Lung (tissue), 12 donors: ENCODE results near the gene SAFB. TPM values are rescaled to one million over a fixed set of nuclear protein-coding genes. Genes with fewer than 3 reads are reported as not detected.

Experiments
- ATAC-seq: fragments of 200-7000 bp; cut with Tn5 transposase; one replicate; pipeline ENCODE4 v1.9.1; 2020; ENCODE audit warnings: moderate number of reproducible peaks; ENCODE audit not compliant: insufficient read depth, low FRiP score
- DNase-seq, 3 donors: peaks; one replicate each; pipeline ENCODE4 v3.0.0-alpha.2; 2013 to 2017
- H3K27ac ChIP-seq, 2 donors: one replicate each; pipeline ENCODE4 v1.5.1; 2013; ENCODE audit warnings: mild to moderate bottlenecking in 2 of 2, moderate library complexity in 2 of 2, control low read depth in 1 of 2, inconsistent platforms in 1 of 2, low read depth in 1 of 2, low read length in 1 of 2
- H3K27me3 ChIP-seq, 3 donors: one replicate each; pipeline ENCODE4 v1.5.1; 2013; ENCODE audit warnings: low read length in 2 of 3; ENCODE audit not compliant: control insufficient read depth in 3 of 3, insufficient read depth in 3 of 3
- H3K36me3 ChIP-seq, 4 donors: one replicate each; pipeline ENCODE4 v1.5.1; 2013; ENCODE audit warnings: low read length in 4 of 4, mild to moderate bottlenecking in 1 of 4, moderate library complexity in 1 of 4; ENCODE audit not compliant: control insufficient read depth in 4 of 4, insufficient read depth in 4 of 4
- H3K4me1 ChIP-seq, 5 donors: one replicate each; pipeline ENCODE4 v1.5.1; 2013; ENCODE audit warnings: low read length in 5 of 5, mild to moderate bottlenecking in 2 of 5, moderate library complexity in 1 of 5; ENCODE audit not compliant: control insufficient read depth in 5 of 5, insufficient read depth in 5 of 5
- H3K4me3 ChIP-seq: one replicate; pipeline ENCODE4 v1.5.1; 2013; ENCODE audit warnings: mild to moderate bottlenecking, control low read depth, moderate library complexity
- H3K9ac ChIP-seq, 2 donors: one replicate each; pipeline ENCODE4 v1.5.1; 2013; ENCODE audit warnings: low read length in 2 of 2, control low read depth in 1 of 2; ENCODE audit not compliant: insufficient read depth in 1 of 2
- H3K9me3 ChIP-seq, 4 donors: one replicate each; pipeline ENCODE4 v1.5.1; 2013; ENCODE audit warnings: low read length in 3 of 4, mild to moderate bottlenecking in 1 of 4, moderate library complexity in 1 of 4; ENCODE audit not compliant: control insufficient read depth in 4 of 4, insufficient read depth in 3 of 4
- WGBS, 2 donors: extraction: QIAGEN DNeasy Blood & Tissue Kit; methylation state at CpG; one replicate each; pipeline ENCODE4 v1.1.7; 2013; 5-methylcytosine and 5-hydroxymethylcytosine counted together
- polyA plus RNA-seq, 2 donors: library from polyadenylated mRNA; stranded (reverse); fragments of 200-250 nt; gene quantifications; one replicate each; pipeline ENCODE4 v1.2.1, GENCODE V29; 2013
- total RNA-seq, 2 donors: library from RNA; depleted of rRNA in 1 of 2; stranded (reverse); fragments of >200 nt in 1 of 2; gene quantifications; one replicate each; pipeline ENCODE4 v1.2.1, GENCODE V29; 2014 to 2021
- TF ChIP-seq, protein P1 (sequence below): IDR thresholded peaks from 2 replicates; pipeline ENCODE4 v1.5.1; 2012; ENCODE audit warnings: mild to moderate bottlenecking; ENCODE audit errors: control extremely low read depth, extremely low read depth
- donor health status: control.
- donor health status: control.
- donor health status: Bipolar disorder and iron deficiency.
- donor health status: healthy.
- donor health status: DM: yes; HTN: yes; CAD: no.

The SAFB gene
- total and polyA plus RNA-seq, 4 donors = 59.5 to 130 (median 77.7) TPM

DNA sequence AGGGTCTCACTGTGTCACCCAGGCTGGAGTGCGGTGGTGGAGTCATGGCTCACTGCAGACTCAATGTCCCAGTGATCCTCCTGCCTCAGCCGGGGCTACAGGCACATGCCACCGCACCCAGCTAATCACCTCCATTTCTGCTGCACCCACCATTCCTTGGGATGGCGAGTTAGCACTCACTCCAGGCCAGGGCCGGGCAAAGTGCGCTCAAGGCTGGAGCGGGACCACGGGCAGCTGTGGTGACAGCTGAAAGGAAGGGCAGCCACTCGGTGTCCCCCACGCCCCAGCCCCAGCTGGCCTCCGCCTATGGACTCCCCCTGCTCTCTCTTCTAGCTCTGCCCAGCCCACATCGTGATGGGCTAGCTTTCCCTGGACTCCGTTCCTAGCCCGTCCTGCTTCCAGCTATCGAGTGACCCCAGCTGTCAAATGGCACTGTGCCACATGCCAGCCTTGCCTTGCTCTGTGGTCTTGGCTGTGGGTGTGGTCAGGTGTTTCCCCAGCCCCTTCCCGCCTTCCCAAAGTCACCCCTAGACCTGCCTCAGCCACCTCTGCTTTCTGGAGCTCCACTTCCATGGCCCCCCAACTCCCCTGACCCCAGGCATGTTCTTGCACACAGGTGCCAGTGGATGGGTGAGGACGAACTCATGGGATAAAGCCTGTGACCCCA, 53.4 kb downstream of the SAFB start:
- TF ChIP-seq, protein P1, sequence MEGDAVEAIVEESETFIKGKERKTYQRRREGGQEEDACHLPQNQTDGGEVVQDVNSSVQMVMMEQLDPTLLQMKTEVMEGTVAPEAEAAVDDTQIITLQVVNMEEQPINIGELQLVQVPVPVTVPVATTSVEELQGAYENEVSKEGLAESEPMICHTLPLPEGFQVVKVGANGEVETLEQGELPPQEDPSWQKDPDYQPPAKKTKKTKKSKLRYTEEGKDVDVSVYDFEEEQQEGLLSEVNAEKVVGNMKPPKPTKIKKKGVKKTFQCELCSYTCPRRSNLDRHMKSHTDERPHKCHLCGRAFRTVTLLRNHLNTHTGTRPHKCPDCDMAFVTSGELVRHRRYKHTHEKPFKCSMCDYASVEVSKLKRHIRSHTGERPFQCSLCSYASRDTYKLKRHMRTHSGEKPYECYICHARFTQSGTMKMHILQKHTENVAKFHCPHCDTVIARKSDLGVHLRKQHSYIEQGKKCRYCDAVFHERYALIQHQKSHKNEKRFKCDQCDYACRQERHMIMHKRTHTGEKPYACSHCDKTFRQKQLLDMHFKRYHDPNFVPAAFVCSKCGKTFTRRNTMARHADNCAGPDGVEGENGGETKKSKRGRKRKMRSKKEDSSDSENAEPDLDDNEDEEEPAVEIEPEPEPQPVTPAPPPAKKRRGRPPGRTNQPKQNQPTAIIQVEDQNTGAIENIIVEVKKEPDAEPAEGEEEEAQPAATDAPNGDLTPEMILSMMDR = no peak
- no peaks in the 10 kb centered on the region for H3K9me3 ChIP-seq
- H3K27ac ChIP-seq = no peak overlapping the region
- peaks cover 0 to 11% (median 6%) of the 10 kb centered on the region in 5 donors for H3K4me1 ChIP-seq
- no peaks in the 10 kb centered on the region for H3K27me3 ChIP-seq
- DNase-seq = no peak
- ATAC-seq = no peak
- H3K36me3 ChIP-seq = peaks cover 0 to 11% (median 0%) of the 10 kb centered on the region in 4 donors
- H3K4me3 ChIP-seq = no peak overlapping the region
- 83 to 87% methylated on average over 17 of the region's 17 CpGs for WGBS, 2 donors
- H3K9ac ChIP-seq = no peak overlapping the region

DNA sequence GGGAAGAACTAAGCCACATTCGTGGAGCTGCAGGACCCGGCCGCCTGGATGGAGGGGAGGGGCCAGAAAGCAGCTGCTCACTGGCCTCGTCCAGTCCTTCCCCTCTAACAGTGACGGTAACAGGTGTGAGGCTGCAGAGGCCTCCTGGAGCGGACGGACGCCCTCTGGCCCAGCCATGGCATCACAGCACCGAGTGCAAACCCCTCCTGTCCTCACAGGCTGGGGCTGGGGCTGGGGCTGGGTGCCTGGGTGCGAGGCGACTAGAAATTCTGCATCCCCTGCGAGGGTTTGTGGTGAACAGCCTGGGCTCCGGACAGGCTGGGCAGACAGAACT, 53.9 kb downstream of the SAFB start:
- TF ChIP-seq, protein P1 = no peak
- 83 to 85% methylated on average over 13 of the region's 13 CpGs for WGBS, 2 donors
- Histone ChIP-seq H3K27ac (no peak overlapping the region), H3K9ac (no peak overlapping the region), H3K36me3 (peaks cover 0 to 8% (median 0%) of the 10 kb centered on the region in 4 donors), H3K27me3 (no peaks in the 10 kb centered on the region), H3K4me3 (no peak overlapping the region), H3K9me3 (no peaks in the 10 kb centered on the region), H3K4me1 (peaks cover 0 to 11% (median 6%) of the 10 kb centered on the region in 5 donors)
- ATAC-seq (no peak), DNase-seq (no peak)

DNA sequence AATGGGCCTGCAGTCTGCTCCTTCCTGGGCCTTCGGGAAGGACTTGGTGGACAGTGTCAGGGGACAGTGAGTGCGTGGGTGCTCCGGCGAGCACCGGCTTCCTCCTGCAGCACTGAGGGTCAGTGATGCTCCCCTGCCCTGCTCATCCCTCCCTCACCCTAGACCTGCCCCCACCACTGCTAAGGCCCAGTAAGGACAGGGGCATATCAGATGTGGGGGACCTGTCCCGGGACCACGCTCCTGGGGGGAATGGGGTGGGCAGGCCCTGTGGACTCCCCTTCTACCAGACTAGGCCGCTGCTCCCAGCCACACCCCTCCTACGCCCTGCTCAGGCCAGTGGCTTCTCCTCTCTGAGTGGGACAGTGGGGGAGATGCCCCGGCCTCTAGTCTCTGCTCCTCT, 54.3 kb downstream of the SAFB start:
- H3K27me3 ChIP-seq = no peaks in the 10 kb centered on the region
- no peak overlapping the region for H3K4me3 ChIP-seq
- ATAC-seq (no peak), DNase-seq (no peak)
- no peak overlapping the region for H3K27ac ChIP-seq
- 90 to 95% methylated on average over 10 of the region's 10 CpGs for WGBS, 2 donors
- peaks cover 0 to 7% (median 0%) of the 10 kb centered on the region in 4 donors for H3K36me3 ChIP-seq
- H3K4me1 ChIP-seq = peaks cover 0 to 11% (median 6%) of the 10 kb centered on the region in 5 donors
- H3K9me3 ChIP-seq = no peaks in the 10 kb centered on the region
- H3K9ac ChIP-seq = no peak overlapping the region
- TF ChIP-seq, protein P1 = no peak

DNA sequence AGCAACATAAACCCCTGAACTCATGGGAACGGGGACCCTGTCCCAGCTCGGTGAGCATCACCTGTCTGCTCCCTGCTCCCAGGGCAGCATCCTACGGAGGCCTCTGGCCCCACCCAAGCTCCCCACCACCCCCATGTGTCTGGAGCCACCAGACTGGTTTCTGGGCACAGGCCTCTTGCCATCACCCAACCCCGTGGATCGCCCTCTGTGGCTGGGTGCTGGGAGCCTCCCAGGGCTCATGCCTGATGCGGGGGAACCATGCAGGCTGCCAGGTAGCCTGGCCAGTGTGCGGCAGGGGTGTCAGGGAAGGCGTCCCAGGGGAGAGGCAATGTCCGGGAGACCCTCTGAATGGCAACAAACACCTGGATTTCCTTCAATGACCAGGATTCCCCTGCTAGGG, 54.7 kb downstream of the SAFB start:
- peaks cover 0 to 7% (median 0%) of the 10 kb centered on the region in 4 donors for H3K36me3 ChIP-seq
- TF ChIP-seq, protein P1 = no peak
- H3K4me3 ChIP-seq = no peak overlapping the region
- no peaks in the 10 kb centered on the region for H3K9me3 ChIP-seq
- no peak for DNase-seq
- H3K27me3 ChIP-seq = no peaks in the 10 kb centered on the region
- H3K4me1 ChIP-seq = peaks cover 0 to 11% (median 6%) of the 10 kb centered on the region in 5 donors
- ATAC-seq = no peak
- no peak overlapping the region for H3K9ac ChIP-seq
- WGBS, 2 donors = 92 to 93% methylated on average over 9 of the region's 9 CpGs
- no peak overlapping the region for H3K27ac ChIP-seq
